ENCODE measurements around the gene EIPR1.
"Not testable (repeated sequence)": the region's sequence is repeated elsewhere in the genome, so short reads cannot be mapped to it uniquely, and the experiment has no call there.

Gene EIPR1

DNA sequence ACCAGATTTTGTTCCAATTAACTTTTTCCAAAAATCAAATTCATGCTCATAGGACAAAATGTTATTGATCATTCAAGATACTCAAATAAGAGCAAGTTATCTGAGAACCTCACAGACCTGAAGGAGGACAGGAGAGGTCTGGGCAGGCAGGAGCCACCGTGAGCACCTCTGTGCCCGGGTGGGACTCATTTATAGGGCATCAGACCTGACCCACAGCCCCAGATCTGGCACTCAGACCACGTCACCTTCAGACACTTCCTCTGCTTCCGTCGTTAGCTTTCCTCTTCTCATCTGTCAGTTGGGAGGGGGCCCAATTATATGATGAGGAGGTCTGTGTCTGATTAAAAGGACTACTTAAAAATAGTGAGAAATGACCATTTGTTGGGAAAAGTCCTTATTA, 169.4 kb downstream of the EIPR1 start:
- no peak for DNase-seq

DNA sequence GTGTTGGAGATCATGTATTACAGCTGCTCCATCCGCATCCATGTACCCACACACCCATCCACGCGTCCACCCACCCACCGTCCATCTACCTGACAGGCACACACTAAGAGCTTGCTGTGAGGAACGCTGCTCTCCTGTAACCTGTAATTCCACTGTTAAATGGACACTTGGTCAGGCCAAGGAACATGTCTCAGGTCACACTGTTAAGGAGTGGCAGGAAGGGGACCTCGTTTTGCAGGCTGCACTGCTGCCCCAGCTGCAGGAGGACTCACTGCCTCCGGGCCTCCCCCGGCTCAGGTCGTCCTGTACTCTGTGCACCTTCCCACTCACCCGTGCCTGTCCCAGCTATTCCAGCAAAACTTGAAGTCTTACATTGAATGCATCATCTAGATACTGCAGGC, 170.5 kb downstream of the EIPR1 start:
- no peak for DNase-seq

DNA sequence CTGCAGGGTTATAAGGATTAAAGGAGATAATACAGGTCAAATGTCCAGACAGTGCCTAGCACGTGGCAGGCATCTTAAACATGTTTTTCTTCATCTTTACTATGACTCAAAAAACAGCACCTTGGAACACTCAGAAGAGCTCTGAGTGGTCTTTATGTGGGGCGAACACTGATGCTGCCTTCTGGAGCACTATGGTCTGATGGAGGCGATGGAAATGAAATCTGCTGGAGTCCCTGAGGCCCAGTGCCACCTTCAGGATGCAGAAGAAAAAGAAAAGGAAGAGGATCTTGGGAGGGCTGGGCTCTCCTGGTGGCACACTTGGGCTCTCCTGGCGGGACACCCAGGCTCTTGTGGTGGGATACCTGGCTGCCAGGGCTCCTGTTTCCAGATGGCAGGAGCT, 171.8 kb downstream of the EIPR1 start:
- DNase-seq = no peak

DNA sequence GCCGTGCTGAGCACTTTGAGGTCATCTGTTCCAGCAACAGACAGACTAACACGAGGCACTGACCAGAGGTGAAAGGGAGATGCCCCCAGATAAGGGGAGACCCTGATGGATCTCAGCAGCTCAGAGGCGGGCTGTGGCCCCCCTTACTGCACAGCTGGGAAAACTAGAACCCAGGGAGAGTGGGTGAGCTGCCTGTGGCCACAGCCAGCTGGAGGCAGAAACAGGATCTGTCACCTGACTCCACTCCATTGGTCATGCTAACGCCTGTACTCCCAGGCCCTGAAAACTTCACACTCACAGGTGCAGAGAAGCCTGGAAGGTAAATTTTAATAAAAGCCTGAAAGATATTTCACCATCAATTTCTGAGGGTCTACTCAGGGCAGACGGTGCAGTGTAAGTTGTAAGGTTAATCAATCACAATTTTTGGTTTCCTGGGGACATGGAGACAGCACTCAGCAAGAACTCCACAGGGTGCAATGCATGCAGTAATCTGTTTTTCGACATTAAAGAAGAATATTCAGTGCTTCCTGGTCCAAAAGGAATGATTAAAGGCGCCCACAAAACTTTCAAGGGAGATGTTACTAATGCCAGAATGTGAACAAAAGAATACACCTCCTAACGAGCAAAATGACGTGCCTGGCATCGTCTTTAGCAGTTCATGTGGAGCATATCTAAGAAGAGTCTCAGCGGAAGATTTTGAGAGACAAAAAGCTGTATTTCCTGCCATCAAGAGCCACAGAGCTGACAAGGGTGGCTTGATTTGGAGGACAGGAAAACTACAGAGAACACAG, 173.4 kb downstream of the EIPR1 start:
- no peak for DNase-seq

DNA sequence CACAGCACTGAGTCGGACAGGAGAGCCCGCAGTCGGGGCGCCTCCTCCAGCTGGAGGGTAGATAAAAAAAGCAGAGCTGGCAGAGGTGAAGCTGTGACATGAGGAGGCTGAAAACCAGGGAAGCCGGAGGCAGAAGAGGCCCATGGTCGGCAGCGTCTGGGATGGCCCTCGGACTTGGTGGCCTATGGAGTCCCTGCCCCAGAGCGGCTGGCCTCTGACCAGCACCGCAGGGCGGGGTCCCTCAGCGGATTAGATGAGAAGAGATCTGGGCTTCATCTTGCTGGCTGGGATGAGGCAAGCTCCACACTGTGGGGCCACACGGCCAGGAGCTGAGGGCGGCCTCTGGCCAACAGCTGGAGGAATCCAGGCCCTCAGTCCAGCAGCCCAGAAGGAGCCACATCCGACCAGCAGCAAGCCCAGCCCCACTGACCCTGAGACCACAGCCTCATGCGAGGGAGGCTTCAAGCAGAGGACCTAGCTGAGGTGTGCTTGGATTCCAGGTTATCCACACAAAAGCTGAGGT, 174.1 kb downstream of the EIPR1 start:
- no peak for DNase-seq

DNA sequence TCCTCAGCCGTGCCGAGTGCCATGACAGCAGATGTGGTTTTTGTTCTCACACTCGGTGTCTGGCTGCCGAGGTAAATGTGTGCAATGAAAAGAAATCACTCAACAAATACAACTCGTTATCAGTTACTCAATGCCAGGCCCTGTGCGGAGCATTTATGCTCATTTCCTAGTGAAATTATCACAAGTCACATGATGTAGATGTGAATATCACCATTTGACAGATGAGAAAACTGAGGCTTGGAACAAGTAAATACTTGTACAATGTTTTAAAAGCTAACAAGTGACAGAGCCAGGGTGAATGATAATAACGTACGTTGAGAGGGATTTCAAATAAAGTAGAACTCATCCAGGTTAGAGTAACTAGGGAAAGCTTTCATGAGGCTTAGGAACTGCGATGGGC, 174.7 kb downstream of the EIPR1 start:
- DNase-seq = no peak

DNA sequence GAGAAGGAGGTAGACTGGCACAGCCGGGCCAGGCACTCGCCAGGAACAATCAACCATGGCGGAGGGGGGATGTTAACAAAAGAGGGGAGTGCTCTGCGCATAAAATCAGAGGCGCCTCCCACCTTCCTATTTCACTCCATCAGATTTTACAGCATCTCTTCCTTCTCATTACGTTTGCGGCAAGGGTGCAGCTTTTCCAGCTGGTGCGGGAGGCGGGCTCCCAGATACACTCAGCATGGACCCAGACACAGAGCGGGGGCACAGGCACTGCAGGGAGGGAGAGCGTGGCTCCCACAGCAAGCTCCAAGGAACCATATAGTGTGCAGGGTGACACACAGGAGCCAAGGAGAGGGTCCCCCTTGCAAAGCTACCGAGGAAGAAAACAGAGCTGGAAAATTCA, 176.3 kb downstream of the EIPR1 start:
- DNase-seq = no peak

DNA sequence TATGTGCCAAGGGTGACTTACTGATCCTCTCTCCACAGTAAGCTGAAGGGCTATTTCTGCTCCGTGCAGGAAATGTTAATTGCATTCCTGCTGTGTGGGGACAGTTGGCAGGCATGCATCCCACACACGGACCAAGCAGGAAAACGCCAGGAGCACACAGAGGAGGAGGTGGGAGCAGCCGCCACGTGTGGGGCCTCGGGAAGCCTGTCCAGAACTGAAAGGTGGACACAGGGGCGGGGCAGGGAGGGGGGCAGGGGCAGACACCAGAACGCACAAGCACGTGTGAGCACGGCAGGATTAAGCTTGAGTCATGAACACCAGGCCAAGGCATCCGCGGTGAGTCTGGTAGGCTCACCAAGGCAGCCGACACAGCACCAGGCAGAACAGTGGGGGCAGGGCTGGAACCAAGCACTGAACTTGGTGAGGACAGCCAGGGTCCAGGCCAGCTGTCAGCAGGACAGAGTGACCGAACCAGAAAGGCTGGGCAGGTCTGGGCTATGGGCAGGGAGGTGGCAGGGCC, 177.1 kb downstream of the EIPR1 start:
- DNase-seq = no peak

DNA sequence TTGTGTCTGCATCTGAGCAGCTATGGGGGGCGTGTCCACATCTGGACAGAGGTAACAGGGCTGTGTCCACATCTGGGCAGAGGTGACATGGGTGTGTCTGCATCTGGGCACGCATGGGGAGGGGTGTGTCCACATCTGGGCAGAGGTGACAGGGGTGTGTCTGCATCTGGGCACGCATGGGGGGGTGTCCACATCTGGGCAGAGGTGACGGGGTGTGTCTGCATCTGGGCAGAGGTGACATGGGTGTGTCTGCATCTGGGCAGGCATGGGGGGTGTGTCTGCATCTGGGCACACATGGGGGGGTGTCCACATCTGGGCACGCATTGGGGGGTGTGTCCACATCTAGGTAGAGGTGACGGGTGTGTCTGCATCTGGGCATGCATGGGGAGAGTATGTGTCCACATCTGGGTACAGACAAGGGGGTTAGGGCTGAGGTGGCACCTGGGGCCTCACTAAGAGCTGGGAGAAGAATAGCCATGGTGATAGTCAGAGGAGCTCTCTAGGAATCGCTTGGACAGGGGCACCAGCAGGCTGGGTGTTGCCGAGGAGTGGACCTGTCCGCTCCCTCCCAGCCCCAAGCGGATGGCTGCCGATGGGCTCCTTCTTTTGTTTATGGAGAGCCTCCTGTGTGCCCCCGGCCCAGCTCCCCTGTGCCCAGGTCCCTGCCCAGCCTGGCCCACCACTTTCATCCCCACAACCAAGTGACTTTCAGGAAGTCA, 177.8 kb downstream of the EIPR1 start:
- no peak for DNase-seq

DNA sequence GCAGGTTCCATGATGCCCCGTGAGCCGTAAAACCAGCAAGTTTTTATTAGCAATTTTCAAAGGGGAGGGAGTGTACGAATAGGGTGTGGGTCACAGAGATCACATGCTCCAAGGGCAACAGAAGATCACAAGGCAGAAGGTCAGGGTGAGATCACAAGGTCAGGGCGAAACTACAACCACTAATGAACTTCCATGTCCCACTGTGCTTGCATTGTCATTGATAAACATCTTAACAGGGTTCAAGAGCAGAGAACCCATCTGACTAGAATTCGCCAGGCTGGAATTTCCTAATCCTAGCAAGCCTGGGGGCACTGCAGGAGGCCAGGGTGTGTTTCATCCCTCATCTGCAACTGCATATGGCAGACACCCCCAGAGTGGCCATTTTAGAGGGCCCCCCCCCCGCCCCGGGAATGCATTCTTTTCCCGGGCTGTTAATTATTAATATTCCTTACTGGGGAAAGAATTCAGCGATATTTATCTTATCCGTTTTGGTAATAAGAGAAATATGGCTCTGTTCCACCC, 178.9 kb downstream of the EIPR1 start:
- not testable (repeated sequence) for DNase-seq

DNA sequence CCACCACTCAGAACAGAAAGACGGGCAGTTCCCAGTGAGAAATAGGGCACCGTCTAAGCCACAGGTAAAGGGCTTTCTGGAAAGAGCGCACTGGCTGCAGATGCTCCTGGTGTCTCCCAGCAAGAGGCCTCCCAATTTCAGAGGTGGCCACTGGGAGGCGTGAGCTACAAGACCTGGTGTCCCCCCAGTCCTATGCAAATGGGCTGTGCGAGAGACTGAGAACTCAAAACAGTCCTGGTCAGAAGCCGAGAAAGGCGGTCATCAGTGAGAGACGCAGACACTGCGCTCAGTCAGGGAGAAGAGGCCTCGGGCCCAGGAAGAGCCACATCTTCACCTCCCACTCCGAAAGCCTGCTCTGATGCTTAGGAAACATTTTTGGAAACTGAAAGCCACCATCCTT, 179.5 kb downstream of the EIPR1 start:
- no peak for DNase-seq

DNA sequence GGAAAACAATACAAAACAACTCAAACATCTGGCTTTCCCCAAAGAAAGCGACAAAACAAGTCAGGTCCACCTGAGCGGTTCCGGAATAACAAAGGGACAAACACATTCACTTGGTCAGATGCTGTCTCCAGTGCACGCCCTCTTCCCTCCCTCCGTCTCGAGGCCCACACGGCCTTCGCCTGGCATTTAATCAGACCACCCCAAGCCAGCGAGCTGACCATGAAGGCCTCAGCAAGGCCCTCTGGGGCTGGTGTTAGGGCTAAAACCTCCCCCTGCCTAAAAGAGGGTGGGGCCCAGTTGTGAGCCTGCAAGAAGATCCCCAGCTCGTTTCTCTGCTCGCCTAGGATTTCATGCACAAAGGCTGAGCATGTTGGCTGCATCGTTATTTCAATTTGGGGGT, 180.3 kb downstream of the EIPR1 start:
- DNase-seq = no peak

DNA sequence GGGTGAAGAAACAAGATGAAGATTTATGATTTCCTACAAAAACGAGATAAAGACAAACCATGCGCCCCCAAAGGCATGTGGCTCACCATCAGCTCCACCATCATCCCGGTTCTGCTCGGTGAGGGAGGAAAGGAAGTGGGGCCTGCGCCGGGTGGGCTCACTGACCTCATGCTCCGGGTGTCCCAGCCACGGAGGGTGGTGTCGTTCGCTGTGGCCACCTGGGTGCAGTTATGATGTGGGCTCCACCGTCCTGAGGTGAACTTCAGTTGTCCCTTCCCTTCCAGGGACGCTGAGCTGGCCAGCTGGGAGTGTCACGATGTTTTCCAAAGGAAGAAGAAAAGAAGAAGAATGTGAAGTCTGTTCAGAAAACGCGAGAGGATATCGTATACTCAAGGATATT, 180.9 kb downstream of the EIPR1 start:
- DNase-seq = no peak

DNA sequence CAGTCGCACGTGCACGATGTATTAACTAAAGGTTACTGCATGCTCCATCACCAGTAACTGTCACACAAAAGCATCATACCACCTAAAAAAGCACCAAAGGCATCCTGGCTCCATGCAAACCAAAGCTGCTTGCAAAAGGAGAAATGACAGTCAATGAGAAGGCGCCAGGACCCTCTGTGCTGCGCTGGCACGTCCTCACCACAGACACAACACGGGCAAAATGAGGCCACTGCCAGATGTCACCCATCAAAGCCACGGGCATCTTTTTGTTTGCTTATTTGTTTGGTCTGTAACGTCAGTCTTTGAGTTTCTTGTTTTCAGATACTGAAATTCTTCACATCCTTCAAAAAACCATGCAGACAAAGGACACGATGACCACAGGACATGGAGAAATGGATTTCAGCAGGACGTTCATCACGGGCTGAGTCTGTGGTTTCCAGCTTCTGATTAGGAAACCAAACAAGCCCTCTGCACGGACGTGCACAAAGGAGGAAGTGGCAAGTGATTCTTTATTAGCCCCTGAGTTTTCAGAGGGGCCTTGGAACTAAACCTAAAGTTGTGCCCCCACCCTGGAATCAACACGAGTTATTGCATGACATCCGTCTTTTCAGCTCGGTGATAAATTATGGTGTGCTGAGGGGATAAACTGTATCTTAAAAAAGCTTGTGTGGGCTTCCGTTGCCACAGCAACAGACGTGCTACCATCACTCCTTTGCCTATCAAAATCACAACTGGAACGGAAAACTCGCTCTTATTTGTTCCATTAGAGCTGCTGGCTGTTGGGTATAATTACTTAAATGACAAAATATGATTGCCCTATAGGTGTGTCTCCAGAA, 181.8 kb downstream of the EIPR1 start:
- no peak for DNase-seq

DNA sequence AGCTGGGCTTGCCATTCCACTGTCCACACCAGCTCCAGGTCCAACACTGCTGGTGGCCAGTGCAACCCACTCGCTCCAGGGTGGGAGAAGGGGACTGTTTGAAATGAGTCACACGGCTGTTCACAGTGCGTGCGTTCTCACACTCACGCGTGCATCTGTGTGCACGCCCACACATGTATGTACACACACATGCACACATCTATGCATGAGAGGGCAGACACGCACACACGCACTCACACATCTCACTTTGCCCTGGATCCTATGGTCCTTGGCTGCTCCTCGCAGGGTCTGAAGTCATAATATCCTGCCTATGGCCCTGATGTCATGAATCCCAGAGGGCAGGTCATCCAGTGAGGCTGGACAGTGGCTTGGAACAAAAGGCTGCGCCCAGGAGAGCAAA, 182.8 kb downstream of the EIPR1 start:
- no peak for DNase-seq

DNA sequence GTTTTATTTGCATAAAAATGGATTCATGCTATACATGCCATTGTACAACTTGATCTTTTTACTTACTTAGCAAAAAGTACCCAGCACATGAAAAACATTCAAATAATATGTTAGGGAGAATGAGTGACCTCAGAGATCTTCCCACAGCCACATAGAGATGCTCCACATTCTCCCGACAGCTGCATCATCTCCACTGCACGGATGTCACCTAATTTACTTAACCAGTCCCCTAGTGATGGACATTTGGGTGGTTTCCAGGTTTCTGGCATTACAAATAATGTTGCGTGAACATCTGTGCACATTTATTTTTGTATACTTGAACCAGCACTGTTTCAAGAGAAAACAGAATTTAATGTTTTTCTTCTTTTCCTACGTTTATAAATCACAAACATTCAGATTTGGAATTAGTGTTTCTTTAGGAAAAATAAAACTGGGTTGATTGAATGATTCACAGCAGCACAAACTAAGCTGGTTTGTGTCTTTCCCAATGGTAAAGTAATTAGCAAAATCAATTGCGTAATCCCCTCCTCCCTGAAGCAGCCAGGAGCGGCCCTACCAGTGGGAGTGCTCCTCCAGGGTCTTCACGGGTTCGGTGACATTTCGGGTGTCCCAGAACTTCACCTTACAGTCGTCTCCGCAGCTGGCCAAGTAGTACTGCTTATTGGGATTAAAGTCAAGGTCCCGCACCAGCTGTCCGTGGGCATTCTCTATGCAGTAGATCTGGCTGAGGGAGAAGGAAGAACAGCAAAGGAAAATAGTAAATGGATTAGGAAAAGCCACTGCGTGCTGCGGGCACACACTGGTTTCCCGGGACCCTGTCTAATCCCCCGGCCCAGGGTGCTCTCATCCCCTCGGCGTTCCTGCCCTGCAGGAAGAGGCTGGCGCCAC, 183.9 kb downstream of the EIPR1 start:
- no peak for DNase-seq

DNA sequence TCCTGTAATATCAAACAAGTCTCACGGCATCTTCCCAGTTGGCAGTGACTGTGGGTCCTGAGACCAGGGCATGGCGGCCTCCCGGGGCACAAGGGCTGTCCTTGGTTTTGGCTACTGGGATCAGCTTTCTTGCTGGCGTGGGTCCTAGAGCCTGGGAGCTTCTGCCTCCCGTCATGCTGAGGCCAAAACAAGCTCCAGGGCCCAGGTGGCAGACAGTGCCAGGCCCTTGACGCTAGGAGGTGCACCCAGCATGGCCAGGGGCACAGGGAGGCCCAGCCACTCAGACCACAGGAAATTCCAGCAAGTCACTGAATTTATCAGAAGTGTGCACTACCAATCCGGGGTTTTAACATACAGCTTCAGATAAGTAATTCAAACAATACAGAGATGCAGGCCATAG, 184.7 kb downstream of the EIPR1 start:
- DNase-seq = no peak

DNA sequence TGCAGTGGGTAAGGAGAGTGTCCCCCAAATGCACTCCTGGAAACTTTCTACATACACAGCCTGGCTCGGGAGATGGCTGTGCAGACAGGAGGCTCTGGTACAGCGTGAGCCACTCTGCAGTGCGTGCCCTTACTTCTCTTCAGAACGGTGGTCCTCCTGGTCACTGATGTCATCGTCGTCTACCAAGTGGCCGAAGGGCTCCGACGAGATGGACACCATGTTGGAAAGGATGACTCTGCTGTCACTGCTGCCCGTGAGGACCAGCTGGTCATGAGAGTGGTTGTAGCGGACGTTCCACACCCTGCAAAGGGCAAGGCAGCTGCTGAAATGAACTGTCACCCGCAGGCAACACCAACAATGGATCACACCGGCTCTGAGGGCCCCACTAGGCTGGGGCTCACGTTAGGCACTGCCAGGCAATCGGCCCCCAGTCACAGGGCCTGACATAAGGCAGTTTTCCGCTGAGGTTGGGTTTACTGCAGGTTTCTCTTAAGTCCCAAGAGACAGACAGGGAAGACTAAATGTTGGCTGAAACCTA, 185.3 kb downstream of the EIPR1 start:
- DNase-seq = no peak

DNA sequence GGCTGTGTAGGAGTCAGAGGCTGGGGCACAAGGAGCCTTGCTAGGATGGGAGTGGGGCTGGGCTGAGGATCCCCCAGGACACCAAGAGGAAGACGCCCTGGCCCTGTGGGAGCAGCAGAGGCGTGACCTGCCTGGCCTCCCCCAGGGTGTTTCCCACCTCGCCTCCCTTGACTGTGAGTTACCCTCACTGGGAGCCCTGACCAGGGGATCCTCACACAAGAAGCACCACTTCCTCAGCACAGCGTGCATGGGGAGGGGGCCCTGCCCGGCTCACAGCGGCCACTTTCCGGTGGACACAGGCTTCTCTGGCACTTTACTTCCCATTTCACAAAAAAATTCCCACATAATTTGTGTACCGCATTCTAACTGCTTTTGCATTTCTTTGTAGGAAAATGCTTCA, 187.7 kb downstream of the EIPR1 start:
- no peak for DNase-seq

DNA sequence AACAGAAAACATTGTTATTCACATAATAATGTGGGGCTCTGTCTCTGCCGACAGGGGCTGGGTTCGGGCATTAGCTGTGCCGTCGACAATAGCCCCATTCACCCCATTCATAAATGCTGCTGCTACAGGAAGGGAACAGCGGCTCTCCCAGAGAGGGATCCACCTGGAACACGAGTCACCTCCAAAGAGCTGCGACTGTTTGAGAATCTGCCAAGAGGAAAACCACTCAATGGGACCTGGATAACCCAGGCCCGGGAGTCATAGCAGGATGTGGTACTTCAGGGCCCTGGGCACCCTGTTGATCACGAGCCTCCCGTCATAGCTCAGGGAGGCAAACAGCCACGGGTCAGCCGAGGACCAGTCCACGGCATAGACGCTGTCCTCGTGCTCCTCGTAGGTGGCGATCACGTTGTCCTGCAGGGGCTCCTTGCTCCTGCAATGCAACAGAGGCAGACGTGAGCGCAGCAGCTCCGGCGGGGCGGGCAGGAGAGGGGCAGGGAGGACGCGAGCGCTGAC, 188.5 kb downstream of the EIPR1 start:
- DNase-seq = no peak

DNA sequence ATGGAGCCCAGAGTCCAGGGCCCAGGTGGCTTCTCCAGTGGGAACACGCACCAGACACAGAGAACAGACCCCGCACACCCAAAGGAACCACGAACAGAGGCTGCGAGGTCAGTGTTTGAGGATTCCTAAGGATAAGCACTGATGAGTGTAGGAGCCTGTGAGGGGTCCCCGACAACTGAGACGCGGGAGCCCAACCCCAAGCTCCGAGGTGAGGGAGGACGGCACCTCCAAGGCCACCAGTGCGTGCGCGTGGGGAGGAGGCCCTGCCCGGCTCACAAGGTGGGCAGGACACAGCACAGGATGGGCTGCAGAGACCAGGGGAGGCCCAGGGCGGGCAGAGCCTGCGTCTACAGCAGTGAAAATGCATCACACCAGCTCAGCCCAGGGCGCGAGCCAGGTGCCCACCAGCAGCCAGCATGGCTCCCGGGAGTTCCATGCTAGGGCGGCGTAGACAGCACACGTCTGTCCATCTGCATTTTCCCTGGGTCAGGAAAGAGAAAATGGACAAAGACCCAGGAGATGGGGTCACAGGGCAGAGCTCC, 189.1 kb downstream of the EIPR1 start:
- no peak for DNase-seq
